ENCODE results near the gene GTF2A2. TPM values are rescaled to one million over a fixed set of nuclear protein-coding genes. Genes with fewer than 3 reads are reported as not detected.

GTF2A2 gene
- total RNA-seq, 1 experiment from 2014 or later = 145 TPM

GRCh38 chr15:59596640-59597039 is 60.7 kb downstream of the GTF2A2 start:
- H3K4me1 ChIP-seq = 0 out of 2 replicates have a peak, but pooled peaks cover 3% of the 10 kb centered on the region
- H3K4me3 ChIP-seq = no peak overlapping the region
- H3K36me3 ChIP-seq = no peaks in the 10 kb centered on the region
- no peaks in the 10 kb centered on the region for H3K27me3 ChIP-seq
- DNase-seq = no peak
- no peak overlapping the region for H3K27ac ChIP-seq
- H3K9me3 ChIP-seq (replicated peaks) = no peaks in the 10 kb centered on the region

GRCh38 chr15:59595434-59595915 is 61.8 kb downstream of the GTF2A2 start:
- H3K27ac ChIP-seq = no peak overlapping the region
- no peaks in the 10 kb centered on the region for H3K36me3 ChIP-seq
- no peak overlapping the region for H3K4me3 ChIP-seq
- no peaks in the 10 kb centered on the region for H3K9me3 ChIP-seq (replicated peaks)
- no peaks in the 10 kb centered on the region for H3K27me3 ChIP-seq
- DNase-seq = no peak
- H3K4me1 ChIP-seq = peaks cover 10% of the 10 kb centered on the region

- Histone ChIP-seq H3K27me3 (no peaks in the 10 kb centered on the region), H3K27ac (no peak overlapping the region), H3K4me3 (no peak overlapping the region), H3K36me3 (no peaks in the 10 kb centered on the region), H3K9me3 (replicated peaks) (no peaks in the 10 kb centered on the region), H3K4me1 (peaks cover 10% of the 10 kb centered on the region)
- DNase-seq = no peak
These were observed 62.3 kb downstream of the GTF2A2 start for GRCh38 chr15:59594991-59595390.

- Histone ChIP-seq H3K4me3 (no peak overlapping the region), H3K4me1 (peaks cover 10% of the 10 kb centered on the region), H3K36me3 (no peaks in the 10 kb centered on the region), H3K9me3 (replicated peaks) (no peaks in the 10 kb centered on the region), H3K27me3 (no peaks in the 10 kb centered on the region), H3K27ac (no peak overlapping the region)
- no peak for DNase-seq
These were observed 62.8 kb downstream of the GTF2A2 start for GRCh38 chr15:59594493-59594942.

GRCh38 chr15:59591356-59591755 is 66.0 kb downstream of the GTF2A2 start:
- DNase-seq = peak in 1 of 2 experiments; percentile 16
- H3K4me1 ChIP-seq = peaks cover 10% of the 10 kb centered on the region

GRCh38 chr15:59590027-59590426 is 67.3 kb downstream of the GTF2A2 start:
- Histone ChIP-seq H3K4me1 (peaks cover 10% of the 10 kb centered on the region), H3K27me3 (no peaks in the 10 kb centered on the region), H3K27ac (no peak overlapping the region), H3K9me3 (replicated peaks) (no peaks in the 10 kb centered on the region), H3K4me3 (no peak overlapping the region), H3K36me3 (no peaks in the 10 kb centered on the region)
- DNase-seq = no peak

More at GRCh38 chr15:59591356-59591755, 66.0 kb downstream of the GTF2A2 start:
- Histone ChIP-seq H3K9me3 (replicated peaks) (no peaks in the 10 kb centered on the region), H3K27ac (no peak overlapping the region), H3K27me3 (no peaks in the 10 kb centered on the region), H3K4me3 (peak overlapping the region; percentile 1; the same call in 1 of the 2 replicates), H3K36me3 (no peaks in the 10 kb centered on the region)

Other genes starting within 250 kb of the GTF2A2 start
- 27.3 and 32.2 TPM in 2 replicates for gene FAM81A, start 219.3 kb downstream of the GTF2A2 start, total RNA-seq (2014; rRNA removed; shearing (Covaris generic))
- gene GCNT3, start 45.7 kb downstream of the GTF2A2 start, total RNA-seq (2014; rRNA removed; shearing (Covaris generic)) = 0.08 TPM in 1 of 2 replicates, not detected in the other
- gene BNIP2, start 31.8 kb upstream of the GTF2A2 start, total RNA-seq (2014; rRNA removed; shearing (Covaris generic)) = 79.8 and 87.0 TPM in 2 replicates

Measured in SJCRH30 (cell line).